ENCODE data around the gene BHLHA15.

The BHLHA15 gene

GRCh38 chr7:98250789-98251188, 39.5 kb downstream of the BHLHA15 start:
- Histone ChIP-seq H3K27me3 (ENCODE audit: insufficient read depth, low read length, poor library complexity) (no peaks in the 10 kb centered on the region), H3K4me1 (ENCODE audit: insufficient read depth, low read length) (peaks cover 49% of the 10 kb centered on the region), H3K4me3 (ENCODE audit: low read depth in 1 of 2, low read length in 2 of 2) (peak overlapping the region in 1 of 2 experiments; percentile 98; a peak in 3 of 4 replicates), H3K27ac (ENCODE audit: low read length) (peak overlapping the region; percentile 81), H4K20me1 (ENCODE audit: insufficient read depth, low read length) (no peaks in the 10 kb centered on the region; the same call in 1 of the 2 replicates), H3K36me3 (ENCODE audit: insufficient read depth, low read length) (no peaks in the 10 kb centered on the region; the same call in 1 of the 2 replicates), H2AFZ (ENCODE audit: low read depth, low read length) (peak overlapping the region; percentile 95), H3K9me3 (ENCODE audit: insufficient read depth, low read length, severe bottlenecking) (no peaks in the 10 kb centered on the region), H3K4me2 (ENCODE audit: insufficient read depth, low read length) (peak overlapping the region; percentile 95), H3K9ac (ENCODE audit: low read depth, low read length) (peak overlapping the region; percentile 78), H3K79me2 (ENCODE audit: insufficient read depth, low read length) (peaks cover 41% of the 10 kb centered on the region)
- TF ChIP-seq EZH2 (IDR thresholded peaks at IDR 0.05; ENCODE audit: borderline replicate concordance, low read depth, low read length, severe bottlenecking) (no peak), CTCF (IDR thresholded peaks at IDR 0.05; ENCODE audit: borderline replicate concordance, extremely low read depth, low read length, poor library complexity, severe bottlenecking) (no peak)
- ATAC-seq (ENCODE audit: insufficient read depth, low read depth) (0 out of 3 replicates have a peak, but pooled peaks have one; percentile 17), DNase-seq (peak; percentile 38)

DNA sequence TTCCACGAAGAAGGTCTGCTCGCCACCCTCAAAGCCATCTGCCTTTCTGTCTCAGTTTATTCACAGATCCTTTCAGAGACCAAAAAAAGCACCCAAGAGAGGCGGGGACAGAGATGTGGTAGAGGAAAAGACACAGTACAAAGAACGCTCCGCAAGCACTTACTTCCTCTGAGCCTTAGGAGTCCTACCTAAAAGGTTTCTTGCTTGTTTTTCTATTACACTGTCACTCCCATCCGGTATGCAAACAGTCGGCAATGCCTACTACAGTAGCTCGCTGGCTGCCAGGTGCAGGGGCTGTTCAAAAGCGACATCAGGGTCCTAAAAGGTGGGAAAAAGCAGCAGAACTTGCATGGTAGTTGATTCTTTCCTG, 40.0 kb downstream of the BHLHA15 start:
- H3K27me3 ChIP-seq (ENCODE audit: insufficient read depth, low read length, poor library complexity): no peaks in the 10 kb centered on the region
- DNase-seq (peak; percentile 42), ATAC-seq (ENCODE audit: insufficient read depth, low read depth) (peak; percentile 38)
- H2AFZ ChIP-seq (ENCODE audit: low read depth, low read length): peak overlapping the region; percentile 95
- H3K36me3 ChIP-seq (ENCODE audit: insufficient read depth, low read length): peaks cover under 1% of the 10 kb centered on the region
- H3K27ac ChIP-seq (ENCODE audit: low read length): peak overlapping the region; percentile 81
- peak overlapping the region; percentile 78 for H3K9ac ChIP-seq (ENCODE audit: low read depth, low read length)
- no peaks in the 10 kb centered on the region for H3K9me3 ChIP-seq (ENCODE audit: insufficient read depth, low read length, severe bottlenecking)
- no peak for TF ChIP-seq CTCF (IDR thresholded peaks at IDR 0.05; ENCODE audit: borderline replicate concordance, extremely low read depth, low read length, poor library complexity, severe bottlenecking)
- no peak for TF ChIP-seq EZH2 (IDR thresholded peaks at IDR 0.05; ENCODE audit: borderline replicate concordance, low read depth, low read length, severe bottlenecking)
- peak overlapping the region; percentile 95 for H3K4me2 ChIP-seq (ENCODE audit: insufficient read depth, low read length)
- H3K4me1 ChIP-seq (ENCODE audit: insufficient read depth, low read length): peaks cover 49% of the 10 kb centered on the region
- H4K20me1 ChIP-seq (ENCODE audit: insufficient read depth, low read length): peaks cover under 1% of the 10 kb centered on the region; the same call in 1 of the 2 replicates
- H3K79me2 ChIP-seq (ENCODE audit: insufficient read depth, low read length): peaks cover 41% of the 10 kb centered on the region
- peak overlapping the region; percentile 73 to 98 for H3K4me3 ChIP-seq (ENCODE audit: low read depth in 1 of 2, low read length in 2 of 2)

GRCh38 chr7:98251601-98252424, 40.6 kb downstream of the BHLHA15 start, which contains the start of gene TECPR1:
Gene TECPR1 (minus strand): TSS chr7:98252232. CDS start chr7:98246146, 6,086 bp downstream.
- H4K20me1 ChIP-seq (ENCODE audit: insufficient read depth, low read length): peaks cover 3% of the 10 kb centered on the region; the same call in 1 of the 2 replicates
- H3K4me3 ChIP-seq (ENCODE audit: low read depth in 1 of 2, low read length in 2 of 2): peak within 1 kb of the TSS; percentile 73 to 98
- peak within 1 kb of the TSS; percentile 81 for H3K27ac ChIP-seq (ENCODE audit: low read length)
- peak within 1 kb of the TSS; percentile 95 for H3K4me2 ChIP-seq (ENCODE audit: insufficient read depth, low read length)
- peaks cover 6% of the 10 kb centered on the region for H3K36me3 ChIP-seq (ENCODE audit: insufficient read depth, low read length)
- TF ChIP-seq EZH2 (IDR thresholded peaks at IDR 0.05; ENCODE audit: borderline replicate concordance, low read depth, low read length, severe bottlenecking) (no peak), CTCF (IDR thresholded peaks at IDR 0.05; ENCODE audit: borderline replicate concordance, extremely low read depth, low read length, poor library complexity, severe bottlenecking) (no peak)
- H3K9ac ChIP-seq (ENCODE audit: low read depth, low read length): peak within 1 kb of the TSS; percentile 78
- ATAC-seq (ENCODE audit: insufficient read depth, low read depth): peak; percentile 95
- H3K9me3 ChIP-seq (ENCODE audit: insufficient read depth, low read length, severe bottlenecking): no peaks in the 10 kb centered on the region
- no peaks in the 10 kb centered on the region for H3K27me3 ChIP-seq (ENCODE audit: insufficient read depth, low read length, poor library complexity)
- peaks cover 49% of the 10 kb centered on the region for H3K4me1 ChIP-seq (ENCODE audit: insufficient read depth, low read length)
- peak within 1 kb of the TSS; percentile 95 for H2AFZ ChIP-seq (ENCODE audit: low read depth, low read length)
- DNase-seq: peak; percentile 83
- peaks cover 41% of the 10 kb centered on the region for H3K79me2 ChIP-seq (ENCODE audit: insufficient read depth, low read length)
